NB4 (cell line): ENCODE data around the gene PTPRG.

Experiments
- CTCF ChIP-seq: IDR thresholded peaks from one replicate; pipeline ENCODE4 v1.5.1; 2012; ENCODE audit warnings: low read depth, low read length
- POLR2A ChIP-seq: IDR thresholded peaks from 2 replicates; pipeline ENCODE4 v1.6.1; 2011; ENCODE audit warnings: mild to moderate bottlenecking; ENCODE audit not compliant: insufficient read length; ENCODE audit errors: extremely low read depth

GRCh38 chr3:61565569-61565968 is 4.2 kb downstream of the PTPRG start:
- no peak for TF ChIP-seq POLR2A
- TF ChIP-seq CTCF, result no peak
